ENCODE measurements around the gene EIF3M.

EIF3M gene

GRCh38 chr11:32583459-32584271, at the start of gene EIF3M:
TSS of gene EIF3M (plus strand) at chr11:32583831. CDS start at chr11:32583888, 57 bp downstream.
- Mint-ChIP-seq H3K9me3 (no peaks in the 10 kb centered on the region), H3K36me3 (ENCODE audit: low read depth) (peaks cover 24% of the 10 kb centered on the region), H3K4me1 (ENCODE audit: low read depth) (peaks cover 31% of the 10 kb centered on the region), H3K27me3 (no peaks in the 10 kb centered on the region), H3K4me3 (peak within 1 kb of the TSS; percentile 94), H3K27ac (peak within 1 kb of the TSS; percentile 96)
- intact Hi-C loops (cut with micrococcal nuclease), result loop anchor here (10.0 kb wide), 1 partner anchor 1219 kb away; the partner anchor contains the start of genes DCDC1 and DNAJC24

GRCh38 chr11:32538804-32539203, 44.8 kb upstream of the EIF3M start:
- no peaks in the 10 kb centered on the region for H3K36me3 Mint-ChIP-seq (ENCODE audit: low read depth)
- intact Hi-C loops (cut with micrococcal nuclease), result no loop called here
- no peaks in the 10 kb centered on the region for H3K4me1 Mint-ChIP-seq (ENCODE audit: low read depth)
- H3K27me3 Mint-ChIP-seq, result no peaks in the 10 kb centered on the region
- H3K9me3 Mint-ChIP-seq, result no peaks in the 10 kb centered on the region
- no peak overlapping the region for H3K27ac Mint-ChIP-seq
- no peak overlapping the region for H3K4me3 Mint-ChIP-seq

- H3K9me3 Mint-ChIP-seq, result peaks cover 8% of the 10 kb centered on the region
- intact Hi-C loops (cut with micrococcal nuclease), result no loop called here
- H3K36me3 Mint-ChIP-seq (ENCODE audit: low read depth), result no peaks in the 10 kb centered on the region
- H3K27ac Mint-ChIP-seq, result no peak overlapping the region
- H3K4me3 Mint-ChIP-seq, result no peak overlapping the region
- peaks cover 7% of the 10 kb centered on the region for H3K4me1 Mint-ChIP-seq (ENCODE audit: low read depth)
- no peaks in the 10 kb centered on the region for H3K27me3 Mint-ChIP-seq
Observed at GRCh38 chr11:32549611-32550187, 33.9 kb upstream of the EIF3M start.

GRCh38 chr11:32550207-32550606, 33.4 kb upstream of the EIF3M start:
- peaks cover 7% of the 10 kb centered on the region for H3K4me1 Mint-ChIP-seq (ENCODE audit: low read depth)
- intact Hi-C loops (cut with micrococcal nuclease), result no loop called here
- no peak overlapping the region for H3K27ac Mint-ChIP-seq
- no peaks in the 10 kb centered on the region for H3K27me3 Mint-ChIP-seq
- H3K9me3 Mint-ChIP-seq, result peaks cover 8% of the 10 kb centered on the region
- no peak overlapping the region for H3K4me3 Mint-ChIP-seq
- H3K36me3 Mint-ChIP-seq (ENCODE audit: low read depth), result no peaks in the 10 kb centered on the region

- no peaks in the 10 kb centered on the region for H3K9me3 Mint-ChIP-seq
- H3K27me3 Mint-ChIP-seq, result no peaks in the 10 kb centered on the region
- no peak overlapping the region for H3K4me3 Mint-ChIP-seq
- intact Hi-C loops (cut with micrococcal nuclease), result no loop called here
- no peak overlapping the region for H3K27ac Mint-ChIP-seq
- H3K4me1 Mint-ChIP-seq (ENCODE audit: low read depth), result peaks cover 4% of the 10 kb centered on the region
- H3K36me3 Mint-ChIP-seq (ENCODE audit: low read depth), result no peaks in the 10 kb centered on the region
Observed at GRCh38 chr11:32555091-32555490, 28.5 kb upstream of the EIF3M start.

GRCh38 chr11:32555895-32556294, 27.7 kb upstream of the EIF3M start:
- no peaks in the 10 kb centered on the region for H3K9me3 Mint-ChIP-seq
- no peak overlapping the region for H3K4me3 Mint-ChIP-seq
- H3K4me1 Mint-ChIP-seq (ENCODE audit: low read depth), result no peaks in the 10 kb centered on the region
- H3K27me3 Mint-ChIP-seq, result no peaks in the 10 kb centered on the region
- no peaks in the 10 kb centered on the region for H3K36me3 Mint-ChIP-seq (ENCODE audit: low read depth)
- H3K27ac Mint-ChIP-seq, result no peak overlapping the region
- intact Hi-C loops (cut with micrococcal nuclease), result no loop called here

GRCh38 chr11:32561835-32562234, 21.8 kb upstream of the EIF3M start:
- Mint-ChIP-seq H3K36me3 (ENCODE audit: low read depth) (no peaks in the 10 kb centered on the region), H3K27ac (no peak overlapping the region), H3K27me3 (no peaks in the 10 kb centered on the region), H3K4me1 (ENCODE audit: low read depth) (no peaks in the 10 kb centered on the region), H3K4me3 (no peak overlapping the region), H3K9me3 (no peaks in the 10 kb centered on the region)
- intact Hi-C loops (cut with micrococcal nuclease), result no loop called here

GRCh38 chr11:32562839-32563599, 20.6 kb upstream of the EIF3M start:
- H3K27ac Mint-ChIP-seq, result no peak overlapping the region
- no peaks in the 10 kb centered on the region for H3K4me1 Mint-ChIP-seq (ENCODE audit: low read depth)
- no peaks in the 10 kb centered on the region for H3K27me3 Mint-ChIP-seq
- no peak overlapping the region for H3K4me3 Mint-ChIP-seq
- H3K36me3 Mint-ChIP-seq (ENCODE audit: low read depth), result no peaks in the 10 kb centered on the region
- intact Hi-C loops (cut with micrococcal nuclease), result no loop called here
- no peaks in the 10 kb centered on the region for H3K9me3 Mint-ChIP-seq

- no peaks in the 10 kb centered on the region for H3K36me3 Mint-ChIP-seq (ENCODE audit: low read depth)
- intact Hi-C loops (cut with micrococcal nuclease), result no loop called here
- H3K27me3 Mint-ChIP-seq, result no peaks in the 10 kb centered on the region
- no peak overlapping the region for H3K4me3 Mint-ChIP-seq
- no peak overlapping the region for H3K27ac Mint-ChIP-seq
- H3K4me1 Mint-ChIP-seq (ENCODE audit: low read depth), result no peaks in the 10 kb centered on the region
- H3K9me3 Mint-ChIP-seq, result no peaks in the 10 kb centered on the region
Observed at GRCh38 chr11:32563600-32563959, 20.1 kb upstream of the EIF3M start.

- no peak overlapping the region for H3K27ac Mint-ChIP-seq
- H3K4me1 Mint-ChIP-seq (ENCODE audit: low read depth), result no peaks in the 10 kb centered on the region
- no peaks in the 10 kb centered on the region for H3K36me3 Mint-ChIP-seq (ENCODE audit: low read depth)
- no peaks in the 10 kb centered on the region for H3K27me3 Mint-ChIP-seq
- no peaks in the 10 kb centered on the region for H3K9me3 Mint-ChIP-seq
- no peak overlapping the region for H3K4me3 Mint-ChIP-seq
- intact Hi-C loops (cut with micrococcal nuclease), result no loop called here
Observed at GRCh38 chr11:32566517-32566916, 17.1 kb upstream of the EIF3M start.

GRCh38 chr11:32567154-32567553, 16.5 kb upstream of the EIF3M start:
- Mint-ChIP-seq H3K27ac (no peak overlapping the region), H3K4me3 (no peak overlapping the region), H3K36me3 (ENCODE audit: low read depth) (no peaks in the 10 kb centered on the region), H3K9me3 (no peaks in the 10 kb centered on the region), H3K4me1 (ENCODE audit: low read depth) (no peaks in the 10 kb centered on the region), H3K27me3 (peaks cover 2% of the 10 kb centered on the region)
- intact Hi-C loops (cut with micrococcal nuclease), result no loop called here

- Mint-ChIP-seq H3K27ac (no peak overlapping the region), H3K4me1 (ENCODE audit: low read depth) (peaks cover 6% of the 10 kb centered on the region), H3K36me3 (ENCODE audit: low read depth) (no peaks in the 10 kb centered on the region), H3K4me3 (no peak overlapping the region), H3K27me3 (peaks cover 2% of the 10 kb centered on the region), H3K9me3 (no peaks in the 10 kb centered on the region)
- intact Hi-C loops (cut with micrococcal nuclease), result no loop called here
Observed at GRCh38 chr11:32569313-32569881, 14.2 kb upstream of the EIF3M start.

- H3K36me3 Mint-ChIP-seq (ENCODE audit: low read depth), result no peaks in the 10 kb centered on the region
- peaks cover 6% of the 10 kb centered on the region for H3K4me1 Mint-ChIP-seq (ENCODE audit: low read depth)
- no peak overlapping the region for H3K4me3 Mint-ChIP-seq
- H3K27ac Mint-ChIP-seq, result no peak overlapping the region
- no peaks in the 10 kb centered on the region for H3K9me3 Mint-ChIP-seq
- intact Hi-C loops (cut with micrococcal nuclease), result no loop called here
- peaks cover 2% of the 10 kb centered on the region for H3K27me3 Mint-ChIP-seq
Observed at GRCh38 chr11:32571039-32571438, 12.6 kb upstream of the EIF3M start.

GRCh38 chr11:32573228-32573627, 10.4 kb upstream of the EIF3M start:
- H3K4me3 Mint-ChIP-seq, result no peak overlapping the region
- peaks cover 6% of the 10 kb centered on the region for H3K4me1 Mint-ChIP-seq (ENCODE audit: low read depth)
- no peaks in the 10 kb centered on the region for H3K9me3 Mint-ChIP-seq
- H3K36me3 Mint-ChIP-seq (ENCODE audit: low read depth), result no peaks in the 10 kb centered on the region
- H3K27ac Mint-ChIP-seq, result no peak overlapping the region
- H3K27me3 Mint-ChIP-seq, result peaks cover 2% of the 10 kb centered on the region
- intact Hi-C loops (cut with micrococcal nuclease), result no loop called here

Measured in dendritic cell treated with granulocyte-macrophage colony-stimulating factor and Interleukin-4, amounts not matched to agents 40 ng/mL and 50 ng/mL, for 4 days (primary cell).